Stimulated activated CD8-positive, alpha-beta memory T cell treated with anti-CD3 and anti-CD28 coated beads, Interleukin-2, amount 100 ng/mL, for 48 hours (primary cell): ENCODE measurements around the gene PARD6B.
"Not testable (repeated sequence)": the region's sequence is repeated elsewhere in the genome, so short reads cannot be mapped to it uniquely, and the experiment has no call there.

Experiments
- DNase-seq, 2 donors: peaks; one replicate each; pipeline ENCODE4 v3.0.0-alpha.2; 2020; ENCODE audit warnings: low read depth in 2 of 2

The PARD6B gene

GRCh38 chr20:50799890-50800550 is 68.6 kb downstream of the PARD6B start:
- no peak for DNase-seq

- DNase-seq = not testable (repeated sequence)
Measured at GRCh38 chr20:50800986-50801746, 69.8 kb downstream of the PARD6B start.

- DNase-seq = no peak
Measured at GRCh38 chr20:50801747-50802125, 70.4 kb downstream of the PARD6B start.

DNA sequence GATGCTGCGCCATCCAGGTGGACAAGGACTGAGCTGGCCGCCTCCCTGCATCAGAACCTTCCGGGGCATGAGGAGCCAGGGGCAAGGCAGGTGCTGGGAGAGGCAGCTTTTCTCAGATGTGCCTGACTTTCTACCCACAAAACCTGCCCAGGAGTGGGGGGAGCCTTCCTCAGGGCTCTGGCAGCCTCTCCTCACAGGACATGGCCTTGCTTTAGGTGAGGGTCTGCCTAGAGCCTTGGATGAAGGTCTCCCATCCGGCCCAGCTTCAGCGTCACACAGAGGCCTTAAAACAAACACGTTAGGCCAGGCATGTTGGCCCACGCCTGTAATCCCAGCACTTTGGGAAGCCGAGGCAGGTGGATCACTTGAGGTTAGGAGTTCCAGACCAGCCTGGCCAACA is 70.9 kb downstream of the PARD6B start:
- no peak for DNase-seq

GRCh38 chr20:50804437-50805348 is 73.3 kb downstream of the PARD6B start:
- DNase-seq = no peak

DNA sequence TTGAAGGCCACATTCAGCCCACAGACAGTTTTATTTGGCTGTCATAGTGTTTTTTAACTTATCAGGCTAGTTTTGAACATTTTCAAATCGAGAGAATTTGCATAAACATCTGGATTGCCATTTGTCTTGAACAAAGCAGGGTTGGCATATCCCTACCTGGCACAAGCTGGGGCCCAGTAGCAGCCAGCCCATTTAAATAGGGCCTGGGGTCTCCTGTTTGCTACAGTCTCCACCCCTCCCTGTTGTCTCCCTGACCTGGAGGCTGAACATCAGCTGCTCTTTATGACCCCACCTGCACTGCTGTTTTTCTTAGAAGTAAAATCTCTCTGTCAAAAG is 73.9 kb downstream of the PARD6B start:
- no peak for DNase-seq

- no peak for DNase-seq
Measured at GRCh38 chr20:50806126-50806768, 74.9 kb downstream of the PARD6B start.
